ENCODE results near the gene SPDEF.

GRCh38 chr6:34560366-34561226 lies 4.5 kb upstream of the SPDEF start:
- TF ChIP-seq, protein P1, sequence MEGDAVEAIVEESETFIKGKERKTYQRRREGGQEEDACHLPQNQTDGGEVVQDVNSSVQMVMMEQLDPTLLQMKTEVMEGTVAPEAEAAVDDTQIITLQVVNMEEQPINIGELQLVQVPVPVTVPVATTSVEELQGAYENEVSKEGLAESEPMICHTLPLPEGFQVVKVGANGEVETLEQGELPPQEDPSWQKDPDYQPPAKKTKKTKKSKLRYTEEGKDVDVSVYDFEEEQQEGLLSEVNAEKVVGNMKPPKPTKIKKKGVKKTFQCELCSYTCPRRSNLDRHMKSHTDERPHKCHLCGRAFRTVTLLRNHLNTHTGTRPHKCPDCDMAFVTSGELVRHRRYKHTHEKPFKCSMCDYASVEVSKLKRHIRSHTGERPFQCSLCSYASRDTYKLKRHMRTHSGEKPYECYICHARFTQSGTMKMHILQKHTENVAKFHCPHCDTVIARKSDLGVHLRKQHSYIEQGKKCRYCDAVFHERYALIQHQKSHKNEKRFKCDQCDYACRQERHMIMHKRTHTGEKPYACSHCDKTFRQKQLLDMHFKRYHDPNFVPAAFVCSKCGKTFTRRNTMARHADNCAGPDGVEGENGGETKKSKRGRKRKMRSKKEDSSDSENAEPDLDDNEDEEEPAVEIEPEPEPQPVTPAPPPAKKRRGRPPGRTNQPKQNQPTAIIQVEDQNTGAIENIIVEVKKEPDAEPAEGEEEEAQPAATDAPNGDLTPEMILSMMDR (IDR thresholded peaks at IDR 0.05) = no peak
- no peak for TF ChIP-seq ZFX (IDR thresholded peaks at IDR 0.05; ENCODE audit: borderline replicate concordance)

All from 22Rv1 (cell line).